IMR-90 (cell line): ENCODE results near the gene PKN3. TPM values are rescaled to one million over a fixed set of nuclear protein-coding genes. Genes with fewer than 3 reads are reported as not detected.

Experiments used
- ATAC-seq: fragments of 200-7000 bp; cut with Tn5 transposase; 2 replicates; pipeline ENCODE4 v1.9.1; 2020; ENCODE audit warnings: low read depth, mild to moderate bottlenecking, moderate library complexity
- BruUV-seq: library from RNA; stranded (reverse); fragments of 400-500 nt; replicated peaks from 2 replicates; lab custom pipeline; 2021; lab: Mats Ljungman, UMichigan
- CTCF ChIA-PET: fragments of 300-600 bp; formaldehyde crosslinking; extraction: SDS; loops from one replicate; lab custom pipeline; 2021; ENCODE audit warnings: antibody characterized with exemption; lab: Yijun Ruan, JAX
- POLR2A ChIA-PET: fragments of 300-600 bp; sonication (Branson Sonifier 250); formaldehyde crosslinking; loops from one replicate; lab custom pipeline; 2022; ENCODE audit warnings: antibody characterized with exemption; ENCODE audit not compliant: unreplicated experiment; lab: Charles Lee
- DNase-seq: peaks from one replicate; pipeline ENCODE4 v3.0.0; 2013
- H2AFZ ChIP-seq: replicated peaks from 2 replicates; pipeline ENCODE3; 2013; ENCODE audit warnings: low read length, mild to moderate bottlenecking; ENCODE audit not compliant: poor library complexity
- H2AK5ac ChIP-seq: 2 replicates; pipeline ENCODE4 v1.6.1; 2013; ENCODE audit warnings: low read depth, low read length, inconsistent platforms
- H2AK9ac ChIP-seq: replicated peaks from 2 replicates; pipeline ENCODE3; 2013; ENCODE audit warnings: mild to moderate bottlenecking, low read depth, low read length, moderate library complexity; ENCODE audit not compliant: poor library complexity
- H2BK120ac ChIP-seq: 2 replicates; pipeline ENCODE4 v1.6.1; 2013; ENCODE audit warnings: low read depth, low read length, inconsistent platforms
- H2BK15ac ChIP-seq: 3 replicates; pipeline ENCODE4 v1.6.1; 2013; ENCODE audit warnings: low read depth, low read length, inconsistent platforms
- H2BK20ac ChIP-seq: 2 replicates; pipeline ENCODE4 v1.6.1; 2013; ENCODE audit warnings: low read depth, mild to moderate bottlenecking, inconsistent platforms, low read length, moderate library complexity
- H2BK5ac ChIP-seq: 2 replicates; pipeline ENCODE4 v1.6.1; 2013; ENCODE audit warnings: mild to moderate bottlenecking, low read depth, low read length, inconsistent platforms; ENCODE audit not compliant: poor library complexity, severe bottlenecking
- H3K14ac ChIP-seq: replicated peaks from 2 replicates; pipeline ENCODE4 v1.6.1; 2013; ENCODE audit warnings: low read depth, low read length, inconsistent platforms
- H3K18ac ChIP-seq: 2 replicates; pipeline ENCODE4 v1.6.1; 2013; ENCODE audit warnings: low read depth, low read length, control low read depth
- H3K23ac ChIP-seq: 2 replicates; pipeline ENCODE4 v1.6.1; 2013; ENCODE audit warnings: low read depth, low read length, inconsistent platforms
- H3K27ac ChIP-seq: 2 replicates; pipeline ENCODE4 v1.5.1; 2013; ENCODE audit warnings: mild to moderate bottlenecking, control low read depth, low read length; ENCODE audit not compliant: insufficient read depth
- H3K27me3 ChIP-seq: 2 replicates; pipeline ENCODE4 v1.6.1; 2013; ENCODE audit warnings: low read length; ENCODE audit not compliant: control insufficient read depth, insufficient read depth
- H3K36me3 ChIP-seq: 2 replicates; pipeline ENCODE4 v1.6.1; 2013; ENCODE audit warnings: low read length, mixed read lengths; ENCODE audit not compliant: control insufficient read depth, insufficient read depth
- H3K4ac ChIP-seq: 2 replicates; pipeline ENCODE4 v1.6.1; 2013; ENCODE audit warnings: low read depth, low read length, inconsistent platforms
- H3K4me1 ChIP-seq: 2 replicates; pipeline ENCODE4 v1.6.1; 2013; ENCODE audit warnings: low read length, mixed read lengths; ENCODE audit not compliant: control insufficient read depth, insufficient read depth
- H3K4me2 ChIP-seq: 2 replicates; pipeline ENCODE4 v1.6.1; 2013; ENCODE audit warnings: low read depth, mild to moderate bottlenecking, control low read depth, low read length, moderate library complexity
- H3K4me3 ChIP-seq: 2 replicates; pipeline ENCODE4 v1.5.1; 2013; ENCODE audit warnings: low read depth, mild to moderate bottlenecking, control low read depth, low read length, moderate library complexity; ENCODE audit not compliant: insufficient read depth
- H3K56ac ChIP-seq: 2 replicates; pipeline ENCODE4 v1.6.1; 2013; ENCODE audit warnings: low read length, inconsistent platforms; ENCODE audit not compliant: insufficient read depth; ENCODE audit errors: extremely low read depth
- H3K79me1 ChIP-seq, 2 experiments: 2 replicates each; pipeline ENCODE4 v1.6.1; 2013; ENCODE audit warnings: low read length in 2 of 2, inconsistent platforms in 1 of 2, low read depth in 1 of 2
- H3K9ac ChIP-seq: 2 replicates; pipeline ENCODE4 v1.6.1; 2013; ENCODE audit warnings: low read depth, low read length, control low read depth
- H3K9me1 ChIP-seq: 2 replicates; pipeline ENCODE4 v1.6.1; 2013; ENCODE audit warnings: low read length, inconsistent platforms; ENCODE audit not compliant: insufficient read depth
- H3K9me3 ChIP-seq: 2 replicates; pipeline ENCODE4 v1.6.1; 2013; ENCODE audit warnings: low read length; ENCODE audit not compliant: control insufficient read depth, insufficient read depth
- H4K20me1 ChIP-seq: 2 replicates; pipeline ENCODE4 v1.6.1; 2013; ENCODE audit warnings: low read length, inconsistent platforms; ENCODE audit not compliant: insufficient read depth
- H4K5ac ChIP-seq: 2 replicates; pipeline ENCODE4 v1.6.1; 2013; ENCODE audit warnings: mild to moderate bottlenecking, low read depth, low read length, control low read depth
- H4K8ac ChIP-seq, 2 experiments: 2 replicates each; pipeline ENCODE4 v1.6.1; 2013; ENCODE audit warnings: low read depth in 2 of 2, low read length in 2 of 2, control low read depth in 1 of 2, inconsistent platforms in 1 of 2
- H4K91ac ChIP-seq: 2 replicates; pipeline ENCODE4 v1.6.1; 2013; ENCODE audit warnings: low read depth, low read length, inconsistent platforms; ENCODE audit not compliant: insufficient read depth
- BHLHE40 ChIP-seq: fragments of 150-350 bp; IDR thresholded peaks from 2 replicates; pipeline ENCODE4 v1.6.1; 2016; ENCODE audit warnings: mild to moderate bottlenecking, low read depth, low read length
- FOS ChIP-seq: fragments of 150-350 bp; IDR thresholded peaks from 2 replicates; pipeline ENCODE4 v1.6.1; 2016; ENCODE audit warnings: low read depth, low read length
- MAZ ChIP-seq: IDR thresholded peaks from 2 replicates; pipeline ENCODE4 v1.6.1; 2012; ENCODE audit warnings: low read depth, mild to moderate bottlenecking, low read length, improper control_type of control experiment, moderate library complexity, borderline replicate concordance
- NFE2L2 ChIP-seq: fragments of 150-350 bp; IDR thresholded peaks from 2 replicates; pipeline ENCODE4 v1.6.1; 2016; ENCODE audit warnings: low read depth, mild to moderate bottlenecking, low read length
- POLR2A ChIP-seq: IDR thresholded peaks from 2 replicates; pipeline ENCODE4 v1.6.1; 2012; ENCODE audit warnings: mild to moderate bottlenecking, low read depth, low read length
- RAD21 ChIP-seq: IDR thresholded peaks from 2 replicates; pipeline ENCODE4 v1.6.1; 2012; ENCODE audit warnings: low read length, improper control_type of control experiment
- RCOR1 ChIP-seq: IDR thresholded peaks from 2 replicates; pipeline ENCODE4 v1.6.1; 2012; ENCODE audit warnings: mild to moderate bottlenecking, low read length, improper control_type of control experiment; ENCODE audit not compliant: insufficient replicate concordance
- RFX5 ChIP-seq: IDR thresholded peaks from 2 replicates; pipeline ENCODE4 v1.8.0; 2012; ENCODE audit warnings: low read depth, mild to moderate bottlenecking, low read length, moderate library complexity
- SMC3 ChIP-seq: fragments of 150-350 bp; IDR thresholded peaks from 2 replicates; pipeline ENCODE4 v1.6.1; 2016; ENCODE audit warnings: low read depth, mild to moderate bottlenecking, antibody characterized with exemption, low read length, moderate library complexity
- WGBS, 2 experiments: methylation state at CpG; one replicate each; pipeline versions ENCODE4 v1.1.5 to v1.1.7; 2013; ENCODE audit warnings: missing lambda C conversion rate in 2 of 2; ENCODE audit not compliant: insufficient read length in 1 of 2; ENCODE audit errors: extremely low coverage in 2 of 2; 5-methylcytosine and 5-hydroxymethylcytosine counted together
- dilution Hi-C: fragments of 300-500 bp; cut with HindIII; formaldehyde crosslinking; loops from one replicate; pipeline ENCODE4 v1.14.3; 2018; ENCODE audit warnings: low sequenced_read_pairs; ENCODE audit not compliant: unreplicated experiment
- in situ Hi-C: fragments of 300-500 bp; cut with MboI; formaldehyde crosslinking; loops from 3 replicates; pipeline ENCODE4 v1.14.3; 2019; ENCODE audit warnings: low sequenced_read_pairs, inconsistent platforms, mixed read lengths
- intact Hi-C: fragments of 100-400 bp; cut with micrococcal nuclease; formaldehyde crosslinking; loops from 2 replicates; pipeline ENCODE4 v1.10.0; 2022
- polyA plus RNA-seq, 3 experiments: library from polyadenylated mRNA; depleted of rRNA; stranded (reverse); fragments of >200 nt; gene quantifications; 2 replicates each; pipeline ENCODE4 v1.2.3, GENCODE V29; 2012; ENCODE audit warnings: low replicate concordance in 1 of 3
- total RNA-seq: library from RNA; depleted of rRNA; stranded (reverse); fragments of >200 nt; gene quantifications from 2 replicates; pipeline ENCODE4 v1.2.3, GENCODE V29; 2012
- TF ChIP-seq, protein P1 (sequence below): fragments of 150-350 bp; IDR thresholded peaks from 2 replicates; pipeline ENCODE4 v1.6.1; 2017; ENCODE audit warnings: mild to moderate bottlenecking, antibody characterized with exemption, low read length, low read depth
- TF ChIP-seq, protein P2 (sequence below): conservative IDR thresholded peaks from 2 replicates; pipeline ENCODE4 v1.5.1; 2012; ENCODE audit warnings: mild to moderate bottlenecking, low read depth, low read length, improper control_type of control experiment

PKN3 gene
- total and polyA plus RNA-seq, 2 of the 4 experiments (the other 2 are of a cell fraction) = 1.6 to 3.8 TPM

DNA sequence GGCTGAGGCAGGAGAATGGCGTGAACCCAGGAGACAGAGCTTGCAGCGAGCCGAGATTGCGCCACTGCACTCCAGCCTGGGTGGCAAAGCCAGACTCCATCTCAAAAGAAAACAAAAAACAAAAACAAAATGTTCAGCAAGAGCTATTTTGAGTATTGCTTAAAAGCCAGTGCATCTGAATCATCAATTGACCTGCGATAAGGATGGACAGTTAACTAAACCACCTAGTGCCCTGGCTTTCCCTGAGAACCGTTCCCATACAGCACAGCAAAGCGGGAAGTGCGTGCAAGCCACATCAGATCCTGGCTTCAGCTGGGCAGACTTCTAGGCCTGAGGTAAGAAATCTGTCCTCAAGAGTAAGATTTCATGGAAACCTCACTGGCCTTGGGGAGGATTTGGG, 48.4 kb upstream of the PKN3 start:
- H2BK20ac ChIP-seq = no peak overlapping the region
- no peak overlapping the region for H2BK15ac ChIP-seq
- H4K8ac ChIP-seq = no peak overlapping the region
- DNase-seq (no peak), ATAC-seq (no peak)
- intact Hi-C loops = no loop called here
- H2AFZ ChIP-seq = no peak overlapping the region
- WGBS, 2 experiments = 80% methylated on average over 3 of the region's 8 CpGs; no CpG with 5 or more reads in 1 of the 2 experiments
- H3K9me3 ChIP-seq = no peaks in the 10 kb centered on the region
- TF ChIP-seq RAD21 (no peak), RFX5 (no peak), NFE2L2 (no peak), RCOR1 (no peak), MAZ (no peak), POLR2A (no peak), BHLHE40 (no peak), SMC3 (no peak), FOS (no peak)
- TF ChIP-seq, protein P1, sequence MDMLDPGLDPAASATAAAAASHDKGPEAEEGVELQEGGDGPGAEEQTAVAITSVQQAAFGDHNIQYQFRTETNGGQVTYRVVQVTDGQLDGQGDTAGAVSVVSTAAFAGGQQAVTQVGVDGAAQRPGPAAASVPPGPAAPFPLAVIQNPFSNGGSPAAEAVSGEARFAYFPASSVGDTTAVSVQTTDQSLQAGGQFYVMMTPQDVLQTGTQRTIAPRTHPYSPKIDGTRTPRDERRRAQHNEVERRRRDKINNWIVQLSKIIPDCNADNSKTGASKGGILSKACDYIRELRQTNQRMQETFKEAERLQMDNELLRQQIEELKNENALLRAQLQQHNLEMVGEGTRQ = no peak
- TF ChIP-seq, protein P2, sequence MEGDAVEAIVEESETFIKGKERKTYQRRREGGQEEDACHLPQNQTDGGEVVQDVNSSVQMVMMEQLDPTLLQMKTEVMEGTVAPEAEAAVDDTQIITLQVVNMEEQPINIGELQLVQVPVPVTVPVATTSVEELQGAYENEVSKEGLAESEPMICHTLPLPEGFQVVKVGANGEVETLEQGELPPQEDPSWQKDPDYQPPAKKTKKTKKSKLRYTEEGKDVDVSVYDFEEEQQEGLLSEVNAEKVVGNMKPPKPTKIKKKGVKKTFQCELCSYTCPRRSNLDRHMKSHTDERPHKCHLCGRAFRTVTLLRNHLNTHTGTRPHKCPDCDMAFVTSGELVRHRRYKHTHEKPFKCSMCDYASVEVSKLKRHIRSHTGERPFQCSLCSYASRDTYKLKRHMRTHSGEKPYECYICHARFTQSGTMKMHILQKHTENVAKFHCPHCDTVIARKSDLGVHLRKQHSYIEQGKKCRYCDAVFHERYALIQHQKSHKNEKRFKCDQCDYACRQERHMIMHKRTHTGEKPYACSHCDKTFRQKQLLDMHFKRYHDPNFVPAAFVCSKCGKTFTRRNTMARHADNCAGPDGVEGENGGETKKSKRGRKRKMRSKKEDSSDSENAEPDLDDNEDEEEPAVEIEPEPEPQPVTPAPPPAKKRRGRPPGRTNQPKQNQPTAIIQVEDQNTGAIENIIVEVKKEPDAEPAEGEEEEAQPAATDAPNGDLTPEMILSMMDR = no peak
- H2AK5ac ChIP-seq = no peak overlapping the region
- no peak overlapping the region for H3K56ac ChIP-seq
- no peak overlapping the region for H4K91ac ChIP-seq
- H3K9me1 ChIP-seq = 0 out of 2 replicates have a peak, but pooled peaks cover 4% of the 10 kb centered on the region
- H3K18ac ChIP-seq = no peak overlapping the region
- no peak overlapping the region for H4K5ac ChIP-seq
- H3K36me3 ChIP-seq = no peaks in the 10 kb centered on the region
- no peaks in the 10 kb centered on the region for H3K27me3 ChIP-seq
- H3K79me1 ChIP-seq = peaks cover 15 to 23% of the 10 kb centered on the region in 2 experiments
- POLR2A ChIA-PET = no interaction called here
- H3K27ac ChIP-seq = no peak overlapping the region
- in situ Hi-C loops = no loop called here
- H3K4me3 ChIP-seq = no peak overlapping the region
- no peak overlapping the region for H2BK120ac ChIP-seq
- no peak overlapping the region; the same call in 1 of the 2 replicates for H3K23ac ChIP-seq
- H3K14ac ChIP-seq = no peak overlapping the region
- no TSS peak for BruUV-seq
- H3K4me2 ChIP-seq = no peak overlapping the region
- no peak overlapping the region for H3K4ac ChIP-seq
- no peaks in the 10 kb centered on the region for H3K4me1 ChIP-seq
- dilution Hi-C loops = no loop called here
- CTCF ChIA-PET = interaction anchor here (0.5 kb wide), 1 partner anchor 310 kb away, joined by 3 read pairs; no protein-coding TSS in a partner anchor
- no peak overlapping the region for H2BK5ac ChIP-seq
- H2AK9ac ChIP-seq = no peak overlapping the region
- no peaks in the 10 kb centered on the region for H4K20me1 ChIP-seq
- H3K9ac ChIP-seq = no peak overlapping the region
